IMR-90 (cell line): Measurements from ENCODE around the gene PTCD1.

Source experiments
- CEBPB ChIP-seq: IDR thresholded peaks from 2 replicates; pipeline ENCODE4 v1.6.1; 2012; ENCODE audit warnings: low read depth, low read length, improper control_type of control experiment
- CTCF ChIP-seq: conservative IDR thresholded peaks from 2 replicates; pipeline ENCODE4 v1.5.1; 2012; ENCODE audit warnings: mild to moderate bottlenecking, low read depth, low read length, improper control_type of control experiment
- FOS ChIP-seq: fragments of 150-350 bp; IDR thresholded peaks from 2 replicates; pipeline ENCODE4 v1.6.1; 2016; ENCODE audit warnings: low read depth, low read length
- POLR2A ChIP-seq: IDR thresholded peaks from 2 replicates; pipeline ENCODE4 v1.6.1; 2012; ENCODE audit warnings: mild to moderate bottlenecking, low read depth, low read length
- RAD21 ChIP-seq: IDR thresholded peaks from 2 replicates; pipeline ENCODE4 v1.6.1; 2012; ENCODE audit warnings: low read length, improper control_type of control experiment
- SMC3 ChIP-seq: fragments of 150-350 bp; IDR thresholded peaks from 2 replicates; pipeline ENCODE4 v1.6.1; 2016; ENCODE audit warnings: low read depth, mild to moderate bottlenecking, antibody characterized with exemption, low read length, moderate library complexity
- TF ChIP-seq, protein P1 (sequence below): fragments of 150-350 bp; IDR thresholded peaks from 2 replicates; pipeline ENCODE4 v1.6.1; 2016; ENCODE audit warnings: low read depth, mild to moderate bottlenecking, low read length, moderate library complexity, borderline replicate concordance

DNA sequence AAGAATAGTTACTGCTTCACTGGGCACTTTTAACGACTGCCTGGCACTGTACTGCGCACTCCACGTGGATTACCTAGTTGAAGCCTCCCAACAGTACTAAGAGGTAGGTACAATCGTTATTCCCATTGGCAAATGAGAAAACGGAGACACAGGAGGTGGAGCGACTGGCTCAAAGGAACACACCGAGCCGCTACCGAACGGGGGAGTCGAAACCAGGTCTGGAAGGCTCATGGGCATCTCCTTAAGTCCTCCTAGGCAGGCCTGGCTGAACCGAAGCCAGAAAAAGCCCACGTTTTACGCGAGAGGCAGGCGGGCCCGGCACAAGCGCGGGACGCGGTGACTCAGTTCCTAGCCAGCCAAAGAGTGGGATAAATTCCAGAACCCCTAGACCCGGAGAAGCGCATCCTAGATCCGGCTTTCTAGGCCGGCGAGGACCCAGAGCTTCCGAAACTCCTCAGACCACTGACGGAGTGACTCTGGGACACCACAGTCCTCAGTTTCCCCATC lies 30.7 kb downstream of the PTCD1 start:
- TF ChIP-seq RAD21, result no peak
- TF ChIP-seq CTCF, result no peak
- peak; percentile 49; the same call in 1 of the 2 replicates for TF ChIP-seq FOS
- TF ChIP-seq CEBPB, result no peak
- TF ChIP-seq, protein P1, sequence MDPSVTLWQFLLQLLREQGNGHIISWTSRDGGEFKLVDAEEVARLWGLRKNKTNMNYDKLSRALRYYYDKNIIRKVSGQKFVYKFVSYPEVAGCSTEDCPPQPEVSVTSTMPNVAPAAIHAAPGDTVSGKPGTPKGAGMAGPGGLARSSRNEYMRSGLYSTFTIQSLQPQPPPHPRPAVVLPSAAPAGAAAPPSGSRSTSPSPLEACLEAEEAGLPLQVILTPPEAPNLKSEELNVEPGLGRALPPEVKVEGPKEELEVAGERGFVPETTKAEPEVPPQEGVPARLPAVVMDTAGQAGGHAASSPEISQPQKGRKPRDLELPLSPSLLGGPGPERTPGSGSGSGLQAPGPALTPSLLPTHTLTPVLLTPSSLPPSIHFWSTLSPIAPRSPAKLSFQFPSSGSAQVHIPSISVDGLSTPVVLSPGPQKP, result no peak
- TF ChIP-seq POLR2A, result peak; percentile 83; the same call in 1 of the 2 replicates
- no peak for TF ChIP-seq SMC3
